ENCODE measurements around the gene BUD23.
"Not testable (repeated sequence)": the region's sequence is repeated elsewhere in the genome, so short reads cannot be mapped to it uniquely, and the experiment has no call there.

The BUD23 gene

GRCh38 chr7:73683056-73683787, at the start of gene BUD23, which contains the start of gene DNAJC30:
BUD23 (plus strand) TSS chr7:73683597; CDS start chr7:73683626, 29 bp downstream.
DNAJC30 (minus strand) TSS chr7:73683453; CDS start chr7:73683423, 30 bp downstream.
- DNase-seq = peak; percentile 91 to 97 (median 96)

- DNase-seq = no peak
Observed at GRCh38 chr7:73633844-73634243, 49.6 kb upstream of the BUD23 start.

- no peak for DNase-seq
Observed at GRCh38 chr7:73635428-73636200, 47.8 kb upstream of the BUD23 start.

- no peak for DNase-seq
Observed at GRCh38 chr7:73638911-73639310, 44.5 kb upstream of the BUD23 start.

- DNase-seq = no peak
Observed at GRCh38 chr7:73642834-73643233, 40.6 kb upstream of the BUD23 start.

- no peak for DNase-seq
Observed at GRCh38 chr7:73644688-73645286, 38.6 kb upstream of the BUD23 start.

GRCh38 chr7:73645643-73646174, 37.7 kb upstream of the BUD23 start:
- no peak for DNase-seq

GRCh38 chr7:73646785-73647724, 36.3 kb upstream of the BUD23 start:
- DNase-seq = no peak

- peak in 3 of 6 experiments; percentile 13 to 17 (median 17) for DNase-seq
Observed at GRCh38 chr7:73647725-73648592, 35.4 kb upstream of the BUD23 start.

GRCh38 chr7:73648593-73649332, 34.6 kb upstream of the BUD23 start:
- DNase-seq = no peak

GRCh38 chr7:73649576-73649975, 33.8 kb upstream of the BUD23 start:
- DNase-seq = no peak

- no peak for DNase-seq
Observed at GRCh38 chr7:73650524-73650923, 32.9 kb upstream of the BUD23 start.

- no peak for DNase-seq
Observed at GRCh38 chr7:73652541-73652949, 30.9 kb upstream of the BUD23 start.

- not testable (repeated sequence) for DNase-seq
Observed at GRCh38 chr7:73655309-73655708, 28.1 kb upstream of the BUD23 start.

GRCh38 chr7:73659983-73660382, 23.4 kb upstream of the BUD23 start:
- no peak for DNase-seq

GRCh38 chr7:73660594-73660993, 22.8 kb upstream of the BUD23 start:
- DNase-seq = not testable (repeated sequence)

GRCh38 chr7:73663033-73663432, 20.4 kb upstream of the BUD23 start:
- no peak for DNase-seq

GRCh38 chr7:73667344-73668102, 15.9 kb upstream of the BUD23 start, which contains the start of gene VPS37D:
VPS37D (plus strand) TSS chr7:73667831; CDS start chr7:73667959, 128 bp downstream.
- DNase-seq = peak; percentile 78 to 94 (median 90)
